NCI-H2081 (cell line): ENCODE measurements around the gene AGRP.
"Not testable (repeated sequence)": the region's sequence is repeated elsewhere in the genome, so short reads cannot be mapped to it uniquely, and the experiment has no call there.

Experiments used
- DNase-seq, 2 experiments: peaks; one replicate each; lab custom pipeline; 2025; lab: John Stamatoyannopoulos, UW

AGRP gene

GRCh38 chr16:67483150-67483549, at the start of gene AGRP:
Gene AGRP, minus strand, starts transcription at chr16:67483547. Its CDS starts 149 bp downstream, at chr16:67483398.
- DNase-seq = no peak

- no peak for DNase-seq
Measured at GRCh38 chr16:67531247-67531646, 47.9 kb upstream of the AGRP start.

- peak; percentile 31 to 50 for DNase-seq
Measured at GRCh38 chr16:67530013-67530939, 46.9 kb upstream of the AGRP start.

- no peak for DNase-seq
Measured at GRCh38 chr16:67529582-67530012, 46.2 kb upstream of the AGRP start.

GRCh38 chr16:67528870-67529581, 45.7 kb upstream of the AGRP start:
- DNase-seq = peak; percentile 34 to 51

GRCh38 chr16:67528222-67528869, 45.0 kb upstream of the AGRP start, which contains the start of gene RIPOR1:
Gene RIPOR1, plus strand, starts transcription at chr16:67528829. Its CDS starts 9,618 bp downstream, at chr16:67538447.
- peak in 1 of 2 experiments; percentile 40 for DNase-seq

GRCh38 chr16:67526149-67526791, 42.9 kb upstream of the AGRP start:
- DNase-seq = no peak

- DNase-seq = no peak
Measured at GRCh38 chr16:67525176-67525860, 42.0 kb upstream of the AGRP start.

- peak; percentile 85 to 86 for DNase-seq
Measured at GRCh38 chr16:67521095-67521804, 37.9 kb upstream of the AGRP start.

GRCh38 chr16:67519242-67519641, 35.9 kb upstream of the AGRP start:
- no peak for DNase-seq

- DNase-seq = no peak
Measured at GRCh38 chr16:67518676-67519075, 35.3 kb upstream of the AGRP start.

- no peak for DNase-seq
Measured at GRCh38 chr16:67517661-67518423, 34.5 kb upstream of the AGRP start.

- no peak for DNase-seq
Measured at GRCh38 chr16:67517155-67517445, 33.8 kb upstream of the AGRP start.

GRCh38 chr16:67516296-67517154, 33.2 kb upstream of the AGRP start:
- no peak for DNase-seq

GRCh38 chr16:67514382-67514828, 31.1 kb upstream of the AGRP start:
- DNase-seq = peak; percentile 59 to 71

- not testable (repeated sequence) for DNase-seq
Measured at GRCh38 chr16:67513892-67514291, 30.5 kb upstream of the AGRP start.

GRCh38 chr16:67509016-67509415, 25.7 kb upstream of the AGRP start:
- DNase-seq = no peak

GRCh38 chr16:67506468-67506867, 23.1 kb upstream of the AGRP start:
- DNase-seq = no peak
